Mesodermal cell (in vitro differentiated cells): Measurements from ENCODE around the gene HSPB7.

Experiments used
- H3K27ac ChIP-seq: 2 replicates; pipeline ENCODE4 v1.7.0; 2013; ENCODE audit warnings: mild to moderate bottlenecking, low read depth, low read length, moderate library complexity; ENCODE audit not compliant: severe bottlenecking
- H3K36me3 ChIP-seq: 2 replicates; pipeline ENCODE4 v1.7.1; 2013; ENCODE audit warnings: mild to moderate bottlenecking, low read length, moderate library complexity; ENCODE audit not compliant: control insufficient read depth, insufficient read depth
- H3K4me1 ChIP-seq: one replicate; pipeline ENCODE4 v1.7.1; 2013; ENCODE audit warnings: mild to moderate bottlenecking, low read length; ENCODE audit not compliant: insufficient read depth, control insufficient read depth, poor library complexity, severe bottlenecking
- H3K4me3 ChIP-seq: 2 replicates; pipeline ENCODE4 v1.7.0; 2013; ENCODE audit warnings: low read length, control low read depth, mild to moderate bottlenecking; ENCODE audit not compliant: insufficient read depth, poor library complexity, severe bottlenecking; ENCODE audit errors: extremely low read depth
- H3K9me3 ChIP-seq: 2 replicates; pipeline ENCODE4 v1.7.1; 2013; ENCODE audit warnings: mild to moderate bottlenecking, low read length, moderate library complexity; ENCODE audit not compliant: control insufficient read depth
- WGBS, 2 experiments: methylation state at CpG; one replicate each; pipeline ENCODE4 v1.1.5; 2013; ENCODE audit warnings: missing lambda C conversion rate in 2 of 2; ENCODE audit not compliant: insufficient coverage in 2 of 2; 5-methylcytosine and 5-hydroxymethylcytosine counted together

Gene HSPB7

DNA sequence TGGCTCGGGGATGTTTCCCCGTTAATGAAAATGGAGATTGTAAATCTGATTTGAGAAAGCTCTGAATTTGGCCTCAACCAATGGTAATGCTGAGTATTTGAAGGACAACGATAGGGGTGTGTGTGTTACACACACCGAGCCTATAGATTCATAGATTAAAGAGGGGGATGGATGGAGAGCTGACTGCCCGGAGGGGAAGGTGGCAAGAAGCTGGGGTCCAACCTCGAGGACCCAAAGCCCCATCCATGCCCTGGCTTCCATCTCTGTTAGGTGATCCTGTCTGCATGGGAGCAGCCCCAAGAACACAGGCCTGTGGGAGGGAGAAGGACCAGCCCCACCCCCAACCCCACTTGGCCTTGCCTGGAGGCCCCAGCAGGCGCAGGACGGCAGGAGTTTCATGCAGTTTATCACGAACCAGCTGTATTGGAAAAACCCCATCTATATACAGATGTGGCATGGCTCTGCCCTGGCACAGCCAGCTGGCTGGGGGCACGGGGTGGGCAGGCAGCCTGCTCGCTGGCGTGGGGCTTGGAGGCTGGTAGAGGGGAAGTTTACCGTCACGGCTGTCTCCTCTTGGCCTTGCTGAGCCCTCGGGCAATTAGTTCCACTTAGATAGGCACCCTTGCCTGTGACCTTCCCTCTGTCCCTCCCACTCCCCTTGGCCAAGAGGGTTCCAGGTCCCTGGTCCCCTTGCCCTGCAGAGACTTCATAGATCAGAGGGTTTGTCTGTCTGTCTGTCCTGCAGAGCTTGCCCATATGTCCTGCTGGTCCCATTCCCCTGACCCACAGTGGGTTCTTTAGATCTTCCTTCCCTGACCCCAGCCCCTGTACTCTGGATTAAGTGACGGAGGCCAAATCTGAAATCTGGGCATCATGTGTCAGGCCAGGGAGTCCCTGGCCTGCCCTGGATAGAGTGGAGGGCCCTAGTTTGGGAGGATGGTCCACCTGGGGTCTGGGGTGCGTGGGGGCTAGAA lies 3.0 kb downstream of the HSPB7 start:
- peaks cover 62% of the 10 kb centered on the region for H3K4me1 ChIP-seq
- no peaks in the 10 kb centered on the region for H3K36me3 ChIP-seq
- 82 to 88% methylated on average over 9 to 16 of the region's 17 CpGs for WGBS, 2 experiments
- H3K4me3 ChIP-seq: no peak overlapping the region
- no peak overlapping the region for H3K27ac ChIP-seq
- H3K9me3 ChIP-seq: no peaks in the 10 kb centered on the region

DNA sequence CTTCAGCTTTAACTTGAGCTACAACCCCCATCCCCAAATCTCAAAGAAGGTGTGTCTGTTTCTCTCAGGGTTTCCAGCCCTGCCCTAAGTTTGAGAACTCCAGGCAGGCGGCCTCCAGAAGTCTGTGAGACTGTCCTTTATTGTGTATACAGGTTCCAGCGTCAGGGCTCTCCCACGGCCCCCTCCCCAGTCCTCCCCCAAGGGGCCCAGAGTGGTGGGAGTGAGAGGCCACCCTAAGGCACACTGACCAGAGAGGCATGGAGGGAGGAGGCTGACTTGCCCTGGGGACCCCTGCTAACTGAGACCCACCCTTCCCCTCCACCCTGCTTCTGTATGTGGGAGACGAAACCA lies 4.0 kb downstream of the HSPB7 start:
- H3K36me3 ChIP-seq: no peaks in the 10 kb centered on the region
- no CpG with 5 or more reads among the region's 4 CpGs for WGBS, 2 experiments
- H3K4me3 ChIP-seq: no peak overlapping the region
- H3K4me1 ChIP-seq: peaks cover 52% of the 10 kb centered on the region
- no peaks in the 10 kb centered on the region for H3K9me3 ChIP-seq
- H3K27ac ChIP-seq: peak overlapping the region; percentile 95

DNA sequence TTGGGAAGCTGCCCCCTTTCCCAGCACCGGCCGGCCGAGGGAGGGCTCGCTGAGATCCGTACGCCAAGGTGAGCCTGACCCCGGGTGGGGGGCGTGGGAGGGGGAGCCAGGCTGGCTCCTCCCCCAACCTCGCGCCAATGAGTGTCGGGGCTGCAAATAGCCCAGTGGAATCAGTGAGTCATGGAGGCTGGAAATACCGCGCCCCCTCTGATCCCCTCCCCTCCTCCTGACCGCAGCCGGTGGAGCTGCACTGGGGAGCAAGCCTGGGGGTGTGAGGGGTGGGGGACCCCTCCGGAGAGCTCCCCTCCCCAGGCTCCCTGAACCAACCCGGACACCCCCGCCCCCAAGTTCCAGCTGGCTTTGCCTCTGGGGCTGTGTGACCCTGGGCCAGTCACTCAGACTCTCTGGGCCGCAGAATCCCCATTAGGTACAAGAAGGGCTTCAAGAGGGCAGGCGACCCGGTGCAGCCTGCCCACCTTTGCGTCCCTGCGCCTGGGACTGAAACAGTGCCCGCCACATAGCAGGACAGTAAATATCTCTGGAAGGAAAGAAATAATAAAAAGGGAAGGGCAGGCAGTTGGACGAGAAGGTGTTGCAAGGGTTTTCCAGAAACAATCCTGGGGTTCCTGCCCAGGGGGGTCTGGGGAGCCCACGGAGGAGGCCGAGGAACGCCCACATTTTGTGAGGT lies 4.5 kb downstream of the HSPB7 start:
- peak overlapping the region; percentile 32 for H3K4me3 ChIP-seq
- H3K36me3 ChIP-seq: no peaks in the 10 kb centered on the region
- peak overlapping the region; percentile 95 for H3K27ac ChIP-seq
- peaks cover 47% of the 10 kb centered on the region for H3K4me1 ChIP-seq
- WGBS, 2 experiments: 42 to 58% methylated on average over 9 to 15 of the region's 28 CpGs
- H3K9me3 ChIP-seq: no peaks in the 10 kb centered on the region

DNA sequence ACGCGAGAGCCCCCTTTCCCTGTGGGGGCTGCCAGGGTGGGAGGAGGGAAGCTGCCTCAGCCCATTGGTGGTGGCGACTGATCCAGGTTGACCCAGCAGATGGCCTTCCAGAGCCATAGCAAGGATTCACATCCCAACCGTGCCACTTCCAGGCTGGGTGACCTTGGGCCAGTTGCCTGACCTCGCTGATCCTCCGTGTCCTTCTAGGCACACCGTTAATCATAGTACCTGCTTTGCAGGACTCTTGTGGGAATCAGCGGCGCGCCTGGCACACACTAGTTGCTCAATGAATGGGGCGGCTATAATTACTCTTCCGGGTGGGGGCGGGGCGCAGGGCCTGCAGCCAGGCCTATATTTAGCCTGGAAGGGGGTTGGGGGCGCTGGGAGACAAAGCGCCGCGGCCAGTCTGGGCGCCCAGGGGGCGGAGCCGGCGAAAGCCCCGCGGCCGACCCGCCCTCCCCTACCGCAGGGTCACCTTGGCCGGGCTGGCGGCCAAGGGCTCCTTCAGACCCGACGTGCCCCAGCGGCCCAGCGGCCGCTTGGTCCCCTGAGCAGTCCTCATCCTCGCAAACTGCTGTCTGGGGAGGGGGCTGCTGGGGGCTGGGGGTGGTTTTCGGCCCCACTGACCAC lies 5.1 kb downstream of the HSPB7 start:
- 9 to 13% methylated on average over 20 to 21 of the region's 36 CpGs for WGBS, 2 experiments
- H3K36me3 ChIP-seq: no peaks in the 10 kb centered on the region
- H3K9me3 ChIP-seq: no peaks in the 10 kb centered on the region
- H3K4me1 ChIP-seq: peaks cover 41% of the 10 kb centered on the region
- H3K4me3 ChIP-seq: peak overlapping the region; percentile 32
- H3K27ac ChIP-seq: peak overlapping the region; percentile 95

DNA sequence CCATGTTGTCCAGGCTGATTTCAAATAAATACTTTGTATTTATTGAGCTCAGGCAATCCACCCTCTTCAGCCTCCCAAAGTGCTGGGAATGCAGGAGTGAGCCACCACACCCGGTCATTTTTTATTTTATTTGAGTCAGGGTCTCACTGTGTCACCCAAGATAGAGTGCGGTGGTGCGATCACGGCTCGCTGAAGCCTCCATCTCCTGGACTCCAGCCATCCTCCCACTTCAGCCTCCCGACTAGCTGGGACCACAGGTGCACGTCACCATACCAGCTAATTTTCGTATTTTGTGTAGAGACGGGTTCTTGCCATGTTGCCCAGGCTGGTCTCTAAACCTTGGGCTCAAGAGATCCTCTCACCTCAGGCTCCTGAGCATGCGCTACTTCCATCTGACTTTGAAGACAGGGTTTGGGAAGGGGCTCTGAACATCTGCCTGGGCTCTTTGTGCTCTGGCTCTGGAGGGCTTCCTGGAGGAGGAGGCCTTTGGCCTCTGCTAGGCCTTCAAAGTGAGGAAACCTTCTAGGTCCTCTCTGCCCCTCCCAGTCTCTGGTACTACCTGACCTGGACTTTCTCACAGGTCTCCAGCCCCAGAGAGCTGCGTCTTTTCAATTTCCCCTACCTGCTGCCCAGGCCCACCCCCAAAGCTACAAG lies 5.8 kb downstream of the HSPB7 start:
- peaks cover 36% of the 10 kb centered on the region for H3K4me1 ChIP-seq
- peak overlapping the region; percentile 32 for H3K4me3 ChIP-seq
- whole genome bisulfite sequencing, 2 experiments: 93 to 100% methylated on average over 10 to 11 of the region's 11 CpGs
- no peaks in the 10 kb centered on the region for H3K36me3 ChIP-seq
- H3K9me3 ChIP-seq: no peaks in the 10 kb centered on the region
- no peak overlapping the region for H3K27ac ChIP-seq

- no peak overlapping the region for H3K27ac ChIP-seq
- no peaks in the 10 kb centered on the region for H3K36me3 ChIP-seq
- no peaks in the 10 kb centered on the region for H3K9me3 ChIP-seq
- 88 to 100% methylated on average over 2 of the region's 3 CpGs for WGBS, 2 experiments
- H3K4me3 ChIP-seq: no peak overlapping the region
- peaks cover 25% of the 10 kb centered on the region for H3K4me1 ChIP-seq
Measured at GRCh38 chr1:16010837-16011236, 7.0 kb downstream of the HSPB7 start.

DNA sequence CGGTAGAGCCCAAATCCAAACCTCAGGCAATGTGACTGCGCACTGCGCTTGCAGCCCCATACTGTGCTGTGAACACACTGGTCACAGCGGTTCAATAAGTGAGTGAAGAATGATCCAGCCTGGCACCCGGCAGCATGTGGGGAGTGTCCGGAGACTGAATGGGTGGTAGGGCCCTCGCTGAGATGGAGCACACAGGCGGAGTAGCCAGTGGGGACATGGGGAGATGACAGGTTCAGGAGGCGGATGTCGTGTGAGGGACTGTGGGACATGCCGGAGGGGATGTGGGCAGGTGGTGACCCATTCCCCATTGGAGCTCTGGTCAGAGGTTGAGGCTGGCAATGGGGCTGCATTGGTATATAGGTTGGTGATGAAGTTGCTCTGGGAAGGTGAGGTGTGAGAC lies 8.2 kb downstream of the HSPB7 start:
- Histone ChIP-seq H3K27ac (no peak overlapping the region), H3K36me3 (no peaks in the 10 kb centered on the region), H3K9me3 (no peaks in the 10 kb centered on the region), H3K4me1 (peaks cover 23% of the 10 kb centered on the region), H3K4me3 (no peak overlapping the region)
- WGBS, 2 experiments: 92 to 93% methylated on average over 8 to 11 of the region's 11 CpGs

DNA sequence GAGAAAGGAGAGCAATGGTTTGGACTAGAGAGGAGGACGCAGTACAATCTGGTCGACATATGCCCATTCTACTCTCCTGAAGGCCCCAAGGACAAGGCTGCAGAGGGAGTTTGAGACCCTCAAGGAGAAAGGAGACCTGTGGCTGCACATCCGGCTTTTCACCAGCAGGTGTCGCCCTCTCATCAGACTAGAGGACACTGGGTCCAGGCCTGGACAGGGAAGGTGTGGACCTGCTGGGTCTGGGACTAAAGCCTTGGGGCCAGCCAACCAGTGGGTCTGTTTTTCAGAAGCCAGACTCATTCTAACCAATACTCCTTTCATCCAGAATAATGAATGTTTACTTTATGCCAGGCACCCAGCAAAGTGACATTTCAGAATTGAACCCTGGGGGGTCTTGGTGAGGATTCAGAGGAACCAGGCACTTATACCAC lies 8.8 kb downstream of the HSPB7 start:
- no peak overlapping the region for H3K4me3 ChIP-seq
- no peak overlapping the region for H3K27ac ChIP-seq
- WGBS, 2 experiments: 0% methylated on average over 2 to 3 of the region's 4 CpGs
- peaks cover 16% of the 10 kb centered on the region for H3K4me1 ChIP-seq
- no peaks in the 10 kb centered on the region for H3K9me3 ChIP-seq
- no peaks in the 10 kb centered on the region for H3K36me3 ChIP-seq

GRCh38 chr1:16007671-16008341 lies 10.0 kb downstream of the HSPB7 start:
- peaks cover 9% of the 10 kb centered on the region for H3K4me1 ChIP-seq
- H3K9me3 ChIP-seq: no peaks in the 10 kb centered on the region
- H3K36me3 ChIP-seq: no peaks in the 10 kb centered on the region
- 83 to 94% methylated on average over 2 to 4 of the region's 6 CpGs for WGBS, 2 experiments
- no peak overlapping the region for H3K27ac ChIP-seq
- no peak overlapping the region for H3K4me3 ChIP-seq
